Esophagus (tissue), 2 donors: ENCODE data around the gene GRM7. TPM values are rescaled to one million over a fixed set of nuclear protein-coding genes. Genes with fewer than 3 reads are reported as not detected.

Experiments used
- H3K27ac ChIP-seq, 2 donors: one replicate each; pipeline ENCODE4 v1.5.1; 2013; ENCODE audit warnings: low read depth in 2 of 2, mild to moderate bottlenecking in 2 of 2, inconsistent platforms in 1 of 2, low read length in 1 of 2, moderate library complexity in 1 of 2
- H3K27me3 ChIP-seq, 2 donors: one replicate each; pipeline ENCODE4 v1.6.1; 2013; ENCODE audit warnings: low read length in 2 of 2, control low read depth in 1 of 2, mild to moderate bottlenecking in 1 of 2; ENCODE audit not compliant: insufficient read depth in 2 of 2, control insufficient read depth in 1 of 2
- H3K36me3 ChIP-seq, 2 donors: one replicate each; pipeline ENCODE4 v1.6.1; 2013; ENCODE audit warnings: low read length in 1 of 2; ENCODE audit not compliant: control insufficient read depth in 2 of 2, insufficient read depth in 2 of 2
- H3K4me1 ChIP-seq, 2 donors: one replicate each; pipeline ENCODE4 v1.6.1; 2013; ENCODE audit warnings: low read length in 1 of 2; ENCODE audit not compliant: control insufficient read depth in 2 of 2, insufficient read depth in 2 of 2
- H3K4me3 ChIP-seq, 2 donors: one replicate each; pipeline ENCODE4 v1.5.1; 2013; ENCODE audit warnings: low read length in 2 of 2, mild to moderate bottlenecking in 2 of 2, low read depth in 1 of 2, moderate library complexity in 1 of 2
- H3K9me3 ChIP-seq, 2 donors: one replicate each; pipeline ENCODE4 v1.6.1; 2013; ENCODE audit warnings: mild to moderate bottlenecking in 2 of 2, low read depth in 1 of 2, low read length in 1 of 2, moderate library complexity in 1 of 2; ENCODE audit not compliant: control insufficient read depth in 2 of 2, insufficient read depth in 1 of 2
- WGBS, 2 donors: extraction: QIAGEN DNeasy Blood & Tissue Kit; methylation state at CpG; one replicate each; pipeline ENCODE4 v1.1.7; 2013; 5-methylcytosine and 5-hydroxymethylcytosine counted together
- polyA plus RNA-seq, 2 donors: library from polyadenylated mRNA; stranded (reverse); fragments of 200-250 nt; gene quantifications; one replicate each; pipeline ENCODE4 v1.2.3, GENCODE V29; 2013
- donor health status: healthy with polysubstance abuse.
- donor health status: Bipolar disorder and iron deficiency.

GRM7 gene
- polyA plus RNA-seq, 2 donors, result 0.01 TPM; not detected in 1

GRCh38 chr3:7456386-7456785 is 595.5 kb downstream of the GRM7 start:
- H3K27me3 ChIP-seq, result no peaks in the 10 kb centered on the region
- H3K36me3 ChIP-seq, result no peaks in the 10 kb centered on the region
- no peaks in the 10 kb centered on the region for H3K9me3 ChIP-seq
- no peaks in the 10 kb centered on the region for H3K4me1 ChIP-seq
- no peak overlapping the region for H3K4me3 ChIP-seq
- 70 to 88% methylated on average over 2 of the region's 2 CpGs for WGBS, 2 donors
- no peak overlapping the region for H3K27ac ChIP-seq

GRCh38 chr3:7461202-7461825 is 600.4 kb downstream of the GRM7 start:
- Histone ChIP-seq H3K27ac (no peak overlapping the region), H3K9me3 (no peaks in the 10 kb centered on the region), H3K27me3 (no peaks in the 10 kb centered on the region), H3K36me3 (no peaks in the 10 kb centered on the region), H3K4me1 (no peaks in the 10 kb centered on the region), H3K4me3 (no peak overlapping the region)
- 74 to 75% methylated on average over 8 of the region's 8 CpGs for WGBS, 2 donors

DNA sequence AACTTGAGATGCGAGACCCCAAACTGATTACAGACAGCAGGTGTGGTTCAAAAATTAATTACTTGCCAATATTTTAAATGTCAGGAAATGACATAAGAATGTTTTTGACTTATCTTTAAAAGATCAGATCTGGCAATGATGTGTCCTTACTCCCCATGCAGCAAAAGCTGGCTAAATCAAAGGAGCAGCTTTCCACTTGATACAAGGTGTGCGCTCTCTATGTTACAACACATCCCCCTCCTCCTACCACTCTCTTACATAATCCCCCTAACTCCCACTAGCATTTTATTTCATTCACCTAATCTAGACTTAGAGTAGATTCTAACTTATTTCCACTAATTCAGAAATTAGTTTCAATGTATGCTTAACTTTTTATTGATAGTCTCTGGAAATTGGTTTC is 609.0 kb downstream of the GRM7 start:
- Histone ChIP-seq H3K4me3 (no peak overlapping the region), H3K27ac (no peak overlapping the region), H3K9me3 (no peaks in the 10 kb centered on the region), H3K36me3 (no peaks in the 10 kb centered on the region), H3K4me1 (no peaks in the 10 kb centered on the region), H3K27me3 (no peaks in the 10 kb centered on the region)
- 92% methylated on average over 2 of the region's 2 CpGs for WGBS, 2 donors

- H3K27ac ChIP-seq, result no peak overlapping the region
- H3K27me3 ChIP-seq, result no peaks in the 10 kb centered on the region
- no peak overlapping the region for H3K4me3 ChIP-seq
- no peaks in the 10 kb centered on the region for H3K36me3 ChIP-seq
- H3K9me3 ChIP-seq, result peaks cover 0 to 2% of the 10 kb centered on the region in 2 donors
- 54 to 59% methylated on average over 1 of the region's 1 CpG for WGBS, 2 donors
- H3K4me1 ChIP-seq, result no peaks in the 10 kb centered on the region
These were observed 623.7 kb downstream of the GRM7 start for GRCh38 chr3:7484636-7485035.

- peaks cover 0 to 2% of the 10 kb centered on the region in 2 donors for H3K9me3 ChIP-seq
- H3K4me1 ChIP-seq, result no peaks in the 10 kb centered on the region
- H3K27me3 ChIP-seq, result no peaks in the 10 kb centered on the region
- WGBS, 2 donors, result 0 to 11% methylated on average over 1 of the region's 1 CpG
- H3K27ac ChIP-seq, result no peak overlapping the region
- H3K4me3 ChIP-seq, result no peak overlapping the region
- no peaks in the 10 kb centered on the region for H3K36me3 ChIP-seq
These were observed 626.8 kb downstream of the GRM7 start for GRCh38 chr3:7487763-7488162.

DNA sequence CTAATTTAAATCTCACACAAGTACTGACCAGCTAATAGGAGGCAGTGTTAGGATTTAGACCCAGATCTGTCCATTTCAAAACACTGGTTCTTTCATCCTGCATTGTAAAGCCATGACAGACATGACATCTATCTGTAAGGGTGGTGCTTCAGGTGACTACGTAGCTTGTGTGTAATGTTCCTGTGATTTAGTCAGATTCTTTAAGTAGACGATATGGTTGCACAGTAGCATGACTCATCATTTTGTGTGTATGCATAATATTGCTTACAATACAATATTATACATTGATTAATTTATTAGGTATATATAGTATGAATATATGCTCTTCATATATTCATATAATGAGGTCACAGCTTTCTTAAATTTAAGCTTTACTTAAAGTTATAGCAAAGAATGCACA is 628.5 kb downstream of the GRM7 start:
- no peaks in the 10 kb centered on the region for H3K27me3 ChIP-seq
- no peak overlapping the region for H3K27ac ChIP-seq
- WGBS, 2 donors, result 72 to 83% methylated on average over 2 of the region's 2 CpGs
- peaks cover 0 to 2% of the 10 kb centered on the region in 2 donors for H3K9me3 ChIP-seq
- H3K4me1 ChIP-seq, result no peaks in the 10 kb centered on the region
- no peaks in the 10 kb centered on the region for H3K36me3 ChIP-seq
- H3K4me3 ChIP-seq, result no peak overlapping the region

DNA sequence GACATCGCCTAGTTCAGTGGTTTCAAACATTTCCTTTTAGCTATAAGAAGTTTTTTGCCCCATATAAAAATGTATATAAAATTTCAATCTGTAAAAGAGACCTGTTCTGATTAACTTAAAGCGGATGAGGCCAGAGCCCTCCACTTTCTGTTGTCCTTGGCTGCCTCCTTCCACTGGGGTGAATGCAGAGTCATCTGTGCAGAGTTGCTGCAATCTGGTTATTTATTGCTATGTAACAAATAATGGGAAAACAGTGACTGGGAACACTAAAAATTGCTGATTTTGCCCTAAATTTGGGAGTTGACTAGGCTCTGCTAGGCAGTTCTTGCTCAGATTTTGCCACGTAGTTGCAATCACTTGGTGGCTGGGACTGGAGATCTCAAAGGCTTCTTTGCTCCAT is 637.8 kb downstream of the GRM7 start:
- H3K36me3 ChIP-seq, result no peaks in the 10 kb centered on the region
- H3K4me1 ChIP-seq, result no peaks in the 10 kb centered on the region
- H3K9me3 ChIP-seq, result no peaks in the 10 kb centered on the region
- 88% methylated on average over 3 of the region's 3 CpGs for WGBS, 2 donors
- H3K27me3 ChIP-seq, result no peaks in the 10 kb centered on the region
- H3K4me3 ChIP-seq, result no peak overlapping the region
- H3K27ac ChIP-seq, result no peak overlapping the region

DNA sequence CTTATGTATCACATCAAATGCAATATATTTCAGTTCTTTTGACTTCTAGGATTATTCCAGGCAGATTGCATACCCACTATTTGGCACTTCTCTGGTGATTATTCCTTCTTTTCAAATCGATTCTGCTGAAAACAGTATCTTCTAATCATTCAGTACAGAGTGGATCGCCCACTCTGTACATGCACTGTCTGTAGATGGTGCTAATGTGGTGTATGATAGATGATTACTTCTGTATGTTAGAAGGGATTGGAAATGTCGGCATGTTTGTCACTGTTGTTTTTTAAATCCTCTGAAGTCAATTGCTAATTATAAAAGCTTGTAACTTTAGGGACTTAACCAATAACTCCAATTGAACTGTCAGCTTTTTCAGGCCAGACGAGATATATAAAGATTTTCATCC is 642.5 kb downstream of the GRM7 start:
- Histone ChIP-seq H3K36me3 (no peaks in the 10 kb centered on the region), H3K4me1 (no peaks in the 10 kb centered on the region), H3K9me3 (no peaks in the 10 kb centered on the region), H3K4me3 (no peak overlapping the region), H3K27ac (no peak overlapping the region), H3K27me3 (no peaks in the 10 kb centered on the region)
- WGBS, 2 donors, result 82 to 83% methylated on average over 4 of the region's 4 CpGs

- H3K27me3 ChIP-seq, result no peaks in the 10 kb centered on the region
- no peaks in the 10 kb centered on the region for H3K36me3 ChIP-seq
- no peaks in the 10 kb centered on the region for H3K9me3 ChIP-seq
- no peak overlapping the region for H3K27ac ChIP-seq
- 78% methylated on average over 3 of the region's 3 CpGs for WGBS, 2 donors
- H3K4me3 ChIP-seq, result no peak overlapping the region
- H3K4me1 ChIP-seq, result no peaks in the 10 kb centered on the region
These were observed 644.2 kb downstream of the GRM7 start for GRCh38 chr3:7504886-7505775.
